ENCODE results near the gene ALDH1A2. TPM values are rescaled to one million over a fixed set of nuclear protein-coding genes. Genes with fewer than 3 reads are reported as not detected.

Gene ALDH1A2
- total RNA-seq, 1 donor from 2014 or later: 11.0 TPM

GRCh38 chr15:57949374-57949943 lies 116.1 kb downstream of the ALDH1A2 start:
- Histone ChIP-seq H3K9me3 (ENCODE audit: control insufficient read depth in 3 of 3, low read length in 3 of 3) (peaks cover 0 to 2% (median 0%) of the 10 kb centered on the region in 3 donors), H3K4me1 (ENCODE audit: control insufficient read depth in 3 of 3, insufficient read depth in 3 of 3, low read length in 3 of 3) (no peaks in the 10 kb centered on the region), H3K27me3 (ENCODE audit: control insufficient read depth in 3 of 3, insufficient read depth in 3 of 3, low read length in 3 of 3) (no peaks in the 10 kb centered on the region), H3K36me3 (ENCODE audit: control insufficient read depth in 3 of 3, insufficient read depth in 3 of 3, low read length in 3 of 3) (no peaks in the 10 kb centered on the region), H3K4me3 (ENCODE audit: low read length in 3 of 3) (no peak overlapping the region), H3K27ac (ENCODE audit: low read depth, low read length) (no peak overlapping the region), H3K9ac (ENCODE audit: low read depth in 1 of 3, low read length in 3 of 3) (no peak overlapping the region)

DNA sequence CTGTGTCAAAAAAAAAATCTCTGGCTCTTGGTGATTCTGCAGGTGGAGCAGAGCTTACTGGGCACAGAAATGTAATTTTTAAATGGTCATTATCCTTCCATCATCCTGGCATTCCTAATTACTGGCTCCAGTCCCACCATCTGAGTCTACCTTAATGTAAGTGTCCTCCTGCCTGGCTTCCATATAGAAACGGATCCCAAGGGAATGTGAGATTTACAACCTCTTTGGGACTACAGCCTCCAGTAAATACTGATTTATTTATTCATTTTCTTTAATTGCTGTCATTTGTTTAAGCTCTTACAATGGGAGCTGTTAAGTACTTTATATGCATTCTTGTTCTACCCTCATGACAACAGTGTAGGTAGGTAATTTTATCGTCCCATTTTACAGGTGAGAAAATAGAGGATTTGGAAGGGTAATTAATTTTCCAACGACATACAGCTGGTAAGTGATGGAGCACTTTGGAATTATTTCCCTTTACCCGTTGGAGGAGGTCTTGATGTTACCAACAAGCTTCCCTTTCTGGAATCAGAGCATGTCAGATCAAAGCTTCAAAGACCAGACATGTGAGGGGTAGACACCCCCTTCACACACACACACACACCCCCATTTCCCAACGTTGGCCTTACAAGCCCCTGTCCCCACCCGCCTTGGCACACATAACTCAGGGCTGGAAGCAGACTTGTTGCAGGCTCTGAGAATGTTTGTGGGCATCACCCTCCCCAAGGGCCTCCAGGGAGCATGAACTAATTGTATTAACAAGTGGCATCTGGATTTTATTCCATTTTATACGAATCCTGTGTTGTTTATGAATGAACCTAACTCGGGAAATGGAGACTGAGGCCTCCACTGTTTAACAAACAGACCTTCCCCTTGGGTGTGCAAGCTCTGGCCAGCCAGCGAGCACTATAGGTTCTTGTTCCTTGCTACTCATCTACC lies 116.9 kb downstream of the ALDH1A2 start:
- Histone ChIP-seq H3K36me3 (ENCODE audit: control insufficient read depth in 3 of 3, insufficient read depth in 3 of 3, low read length in 3 of 3) (no peaks in the 10 kb centered on the region), H3K9ac (ENCODE audit: low read depth in 1 of 3, low read length in 3 of 3) (no peak overlapping the region), H3K4me3 (ENCODE audit: low read length in 3 of 3) (no peak overlapping the region), H3K4me1 (ENCODE audit: control insufficient read depth in 3 of 3, insufficient read depth in 3 of 3, low read length in 3 of 3) (no peaks in the 10 kb centered on the region), H3K27me3 (ENCODE audit: control insufficient read depth in 3 of 3, insufficient read depth in 3 of 3, low read length in 3 of 3) (no peaks in the 10 kb centered on the region), H3K9me3 (ENCODE audit: control insufficient read depth in 3 of 3, low read length in 3 of 3) (peaks cover 0 to 2% (median 0%) of the 10 kb centered on the region in 3 donors), H3K27ac (ENCODE audit: low read depth, low read length) (no peak overlapping the region)

GRCh38 chr15:57947781-57948180 lies 117.7 kb downstream of the ALDH1A2 start:
- Histone ChIP-seq H3K27ac (ENCODE audit: low read depth, low read length) (no peak overlapping the region), H3K4me3 (ENCODE audit: low read length in 3 of 3) (no peak overlapping the region), H3K4me1 (ENCODE audit: control insufficient read depth in 3 of 3, insufficient read depth in 3 of 3, low read length in 3 of 3) (no peaks in the 10 kb centered on the region), H3K9me3 (ENCODE audit: control insufficient read depth in 3 of 3, low read length in 3 of 3) (peaks cover 0 to 2% (median 0%) of the 10 kb centered on the region in 3 donors), H3K9ac (ENCODE audit: low read depth in 1 of 3, low read length in 3 of 3) (no peak overlapping the region), H3K27me3 (ENCODE audit: control insufficient read depth in 3 of 3, insufficient read depth in 3 of 3, low read length in 3 of 3) (peaks cover 0 to under 1% (median 0%) of the 10 kb centered on the region in 3 donors), H3K36me3 (ENCODE audit: control insufficient read depth in 3 of 3, insufficient read depth in 3 of 3, low read length in 3 of 3) (no peaks in the 10 kb centered on the region)

- no peak overlapping the region for H3K27ac ChIP-seq (ENCODE audit: low read depth, low read length)
- no peak overlapping the region for H3K9ac ChIP-seq (ENCODE audit: low read depth in 1 of 3, low read length in 3 of 3)
- peaks cover 0 to 2% (median 0%) of the 10 kb centered on the region in 3 donors for H3K9me3 ChIP-seq (ENCODE audit: control insufficient read depth in 3 of 3, low read length in 3 of 3)
- H3K36me3 ChIP-seq (ENCODE audit: control insufficient read depth in 3 of 3, insufficient read depth in 3 of 3, low read length in 3 of 3): no peaks in the 10 kb centered on the region
- peaks cover 0 to 2% (median 0%) of the 10 kb centered on the region in 3 donors for H3K27me3 ChIP-seq (ENCODE audit: control insufficient read depth in 3 of 3, insufficient read depth in 3 of 3, low read length in 3 of 3)
- H3K4me1 ChIP-seq (ENCODE audit: control insufficient read depth in 3 of 3, insufficient read depth in 3 of 3, low read length in 3 of 3): no peaks in the 10 kb centered on the region
- no peak overlapping the region for H3K4me3 ChIP-seq (ENCODE audit: low read length in 3 of 3)
Measured at GRCh38 chr15:57947282-57947681, 118.2 kb downstream of the ALDH1A2 start.

- no peak overlapping the region for H3K9ac ChIP-seq (ENCODE audit: low read depth in 1 of 3, low read length in 3 of 3)
Measured at GRCh38 chr15:57946491-57947048, 118.9 kb downstream of the ALDH1A2 start.

GRCh38 chr15:57945616-57946015 lies 119.9 kb downstream of the ALDH1A2 start:
- Histone ChIP-seq H3K36me3 (ENCODE audit: control insufficient read depth in 3 of 3, insufficient read depth in 3 of 3, low read length in 3 of 3) (no peaks in the 10 kb centered on the region), H3K27ac (ENCODE audit: low read depth, low read length) (no peak overlapping the region), H3K4me3 (ENCODE audit: low read length in 3 of 3) (no peak overlapping the region), H3K27me3 (ENCODE audit: control insufficient read depth in 3 of 3, insufficient read depth in 3 of 3, low read length in 3 of 3) (peaks cover 0 to 2% (median 0%) of the 10 kb centered on the region in 3 donors), H3K4me1 (ENCODE audit: control insufficient read depth in 3 of 3, insufficient read depth in 3 of 3, low read length in 3 of 3) (no peaks in the 10 kb centered on the region), H3K9me3 (ENCODE audit: control insufficient read depth in 3 of 3, low read length in 3 of 3) (no peaks in the 10 kb centered on the region), H3K9ac (ENCODE audit: low read depth in 1 of 3, low read length in 3 of 3) (no peak overlapping the region)

More at GRCh38 chr15:57946491-57947048, 118.9 kb downstream of the ALDH1A2 start:
- Histone ChIP-seq H3K4me3 (ENCODE audit: low read length in 3 of 3) (no peak overlapping the region), H3K27ac (ENCODE audit: low read depth, low read length) (no peak overlapping the region), H3K36me3 (ENCODE audit: control insufficient read depth in 3 of 3, insufficient read depth in 3 of 3, low read length in 3 of 3) (no peaks in the 10 kb centered on the region), H3K4me1 (ENCODE audit: control insufficient read depth in 3 of 3, insufficient read depth in 3 of 3, low read length in 3 of 3) (no peaks in the 10 kb centered on the region), H3K27me3 (ENCODE audit: control insufficient read depth in 3 of 3, insufficient read depth in 3 of 3, low read length in 3 of 3) (peaks cover 0 to 2% (median 0%) of the 10 kb centered on the region in 3 donors), H3K9me3 (ENCODE audit: control insufficient read depth in 3 of 3, low read length in 3 of 3) (no peaks in the 10 kb centered on the region)

- no peaks in the 10 kb centered on the region for H3K9me3 ChIP-seq (ENCODE audit: control insufficient read depth in 3 of 3, low read length in 3 of 3)
- H3K4me3 ChIP-seq (ENCODE audit: low read length in 3 of 3): no peak overlapping the region
- H3K27me3 ChIP-seq (ENCODE audit: control insufficient read depth in 3 of 3, insufficient read depth in 3 of 3, low read length in 3 of 3): peaks cover 0 to 2% (median 0%) of the 10 kb centered on the region in 3 donors
- H3K9ac ChIP-seq (ENCODE audit: low read depth in 1 of 3, low read length in 3 of 3): no peak overlapping the region
- no peaks in the 10 kb centered on the region for H3K36me3 ChIP-seq (ENCODE audit: control insufficient read depth in 3 of 3, insufficient read depth in 3 of 3, low read length in 3 of 3)
- H3K4me1 ChIP-seq (ENCODE audit: control insufficient read depth in 3 of 3, insufficient read depth in 3 of 3, low read length in 3 of 3): no peaks in the 10 kb centered on the region
- no peak overlapping the region for H3K27ac ChIP-seq (ENCODE audit: low read depth, low read length)
Measured at GRCh38 chr15:57943754-57944420, 121.6 kb downstream of the ALDH1A2 start.

GRCh38 chr15:57943171-57943570 lies 122.3 kb downstream of the ALDH1A2 start:
- H3K36me3 ChIP-seq (ENCODE audit: control insufficient read depth in 3 of 3, insufficient read depth in 3 of 3, low read length in 3 of 3): no peaks in the 10 kb centered on the region
- H3K4me1 ChIP-seq (ENCODE audit: control insufficient read depth in 3 of 3, insufficient read depth in 3 of 3, low read length in 3 of 3): no peaks in the 10 kb centered on the region
- H3K9ac ChIP-seq (ENCODE audit: low read depth in 1 of 3, low read length in 3 of 3): no peak overlapping the region
- no peak overlapping the region for H3K27ac ChIP-seq (ENCODE audit: low read depth, low read length)
- no peaks in the 10 kb centered on the region for H3K9me3 ChIP-seq (ENCODE audit: control insufficient read depth in 3 of 3, low read length in 3 of 3)
- peaks cover 0 to 2% (median 0%) of the 10 kb centered on the region in 3 donors for H3K27me3 ChIP-seq (ENCODE audit: control insufficient read depth in 3 of 3, insufficient read depth in 3 of 3, low read length in 3 of 3)
- no peak overlapping the region for H3K4me3 ChIP-seq (ENCODE audit: low read length in 3 of 3)

GRCh38 chr15:57941816-57942215 lies 123.7 kb downstream of the ALDH1A2 start:
- Histone ChIP-seq H3K4me3 (ENCODE audit: low read length in 3 of 3) (no peak overlapping the region), H3K36me3 (ENCODE audit: control insufficient read depth in 3 of 3, insufficient read depth in 3 of 3, low read length in 3 of 3) (no peaks in the 10 kb centered on the region), H3K4me1 (ENCODE audit: control insufficient read depth in 3 of 3, insufficient read depth in 3 of 3, low read length in 3 of 3) (no peaks in the 10 kb centered on the region), H3K9ac (ENCODE audit: low read depth in 1 of 3, low read length in 3 of 3) (no peak overlapping the region), H3K27me3 (ENCODE audit: control insufficient read depth in 3 of 3, insufficient read depth in 3 of 3, low read length in 3 of 3) (peaks cover 0 to 2% (median 0%) of the 10 kb centered on the region in 3 donors), H3K27ac (ENCODE audit: low read depth, low read length) (no peak overlapping the region), H3K9me3 (ENCODE audit: control insufficient read depth in 3 of 3, low read length in 3 of 3) (no peaks in the 10 kb centered on the region)

Data from skeletal muscle tissue (tissue), 4 donors.